GM21737 (cell line): ENCODE measurements around the gene NECAB3.
"Not testable (repeated sequence)": the region's sequence is repeated elsewhere in the genome, so short reads cannot be mapped to it uniquely, and the experiment has no call there.

Experiments
- ATAC-seq: cut with Tn5 transposase; IDR thresholded peaks from one replicate; pipeline ENCODE4 v1.9.1; 2021; ENCODE audit warnings: mild to moderate bottlenecking, moderate library complexity; ENCODE audit not compliant: unreplicated experiment

Gene NECAB3, protein sequence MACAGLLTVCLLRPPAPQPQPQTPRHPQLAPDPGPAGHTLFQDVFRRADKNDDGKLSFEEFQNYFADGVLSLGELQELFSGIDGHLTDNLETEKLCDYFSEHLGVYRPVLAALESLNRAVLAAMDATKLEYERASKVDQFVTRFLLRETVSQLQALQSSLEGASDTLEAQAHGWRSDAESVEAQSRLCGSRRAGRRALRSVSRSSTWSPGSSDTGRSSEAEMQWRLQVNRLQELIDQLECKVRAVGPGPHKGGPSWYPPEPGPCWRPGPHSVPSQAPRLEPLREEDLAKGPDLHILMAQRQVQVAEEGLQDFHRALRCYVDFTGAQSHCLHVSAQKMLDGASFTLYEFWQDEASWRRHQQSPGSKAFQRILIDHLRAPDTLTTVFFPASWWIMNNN

DNA sequence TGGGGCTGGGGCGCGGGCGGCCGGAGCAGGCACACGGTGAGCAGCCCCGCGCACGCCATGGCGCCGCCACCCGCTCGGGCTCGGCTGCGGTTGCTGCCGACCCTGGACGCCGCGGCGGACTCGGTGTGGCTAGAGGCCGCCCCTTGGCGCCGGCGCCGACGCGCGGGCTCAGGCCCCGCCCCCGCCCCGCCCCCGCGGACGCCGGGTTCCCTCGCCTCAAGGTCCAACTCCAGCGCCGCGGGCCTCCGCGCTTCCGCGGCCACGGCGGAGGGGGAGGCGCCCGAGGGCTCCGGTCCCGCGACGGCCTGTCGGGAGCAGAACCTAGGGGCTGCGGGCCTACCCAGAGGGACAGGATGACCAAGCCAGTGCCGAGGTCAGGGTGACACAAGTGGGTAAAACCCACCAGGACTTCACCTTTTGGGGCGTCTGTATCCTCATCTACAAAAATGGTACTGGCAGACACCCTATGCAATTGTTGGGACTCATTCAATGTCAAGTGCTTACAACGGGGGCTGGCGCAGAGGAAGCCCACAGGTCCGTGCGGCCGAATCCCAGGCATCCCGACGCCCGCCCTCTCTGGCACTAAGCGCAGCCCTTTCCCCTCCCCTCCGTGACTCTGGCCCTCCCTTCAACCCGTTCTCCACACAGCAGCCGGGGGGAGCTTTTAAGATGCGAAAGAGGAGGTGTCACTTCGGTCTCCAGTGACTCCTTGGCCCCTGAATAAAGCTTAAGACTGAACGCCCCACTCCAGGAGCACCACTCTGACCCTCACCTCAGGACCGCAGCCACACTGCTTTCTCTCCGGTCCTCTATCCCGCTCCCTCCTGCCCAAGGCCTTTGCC lies at the start of gene NECAB3:
TSS of gene NECAB3 (minus strand) at position 135 of the 842 bp plus-strand sequence. CDS start at position 59, 76 bp downstream.
- ATAC-seq = peak; percentile 57

DNA sequence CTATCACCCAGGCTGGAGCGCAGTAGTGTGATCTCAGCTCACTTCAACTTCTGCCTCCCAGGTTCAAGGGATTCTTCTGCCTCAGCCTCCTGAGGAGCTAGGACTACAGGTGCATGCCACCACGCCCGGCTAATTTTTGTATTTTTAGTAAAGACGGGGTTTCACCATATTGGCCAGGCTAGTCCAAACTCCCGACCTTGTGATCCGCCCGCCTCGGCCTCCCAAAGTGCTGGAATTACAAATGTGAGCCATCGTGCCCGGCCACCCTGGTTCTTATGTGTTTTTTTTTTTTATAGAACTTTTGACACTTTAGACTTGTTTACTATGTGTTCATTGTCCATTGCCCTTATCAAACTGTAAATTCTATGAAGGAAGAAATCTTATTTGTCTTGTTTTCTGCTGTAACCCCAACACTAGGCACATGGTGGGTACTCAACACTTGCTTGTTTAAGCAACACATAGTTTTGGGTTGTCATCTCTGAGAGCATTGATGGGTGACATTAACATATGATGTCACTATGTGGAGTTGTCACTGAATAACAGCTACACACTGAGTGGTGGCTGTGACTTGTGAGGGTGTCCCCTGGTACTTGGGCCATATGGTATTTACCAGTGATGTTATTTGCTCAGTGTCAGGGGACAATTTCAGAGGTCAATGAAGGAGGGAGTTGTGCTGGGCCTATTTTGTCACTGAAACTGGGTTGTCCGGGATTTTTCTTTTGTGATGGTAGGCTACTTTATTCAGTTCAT lies 47.3 kb upstream of the NECAB3 start:
- ATAC-seq = no peak

DNA sequence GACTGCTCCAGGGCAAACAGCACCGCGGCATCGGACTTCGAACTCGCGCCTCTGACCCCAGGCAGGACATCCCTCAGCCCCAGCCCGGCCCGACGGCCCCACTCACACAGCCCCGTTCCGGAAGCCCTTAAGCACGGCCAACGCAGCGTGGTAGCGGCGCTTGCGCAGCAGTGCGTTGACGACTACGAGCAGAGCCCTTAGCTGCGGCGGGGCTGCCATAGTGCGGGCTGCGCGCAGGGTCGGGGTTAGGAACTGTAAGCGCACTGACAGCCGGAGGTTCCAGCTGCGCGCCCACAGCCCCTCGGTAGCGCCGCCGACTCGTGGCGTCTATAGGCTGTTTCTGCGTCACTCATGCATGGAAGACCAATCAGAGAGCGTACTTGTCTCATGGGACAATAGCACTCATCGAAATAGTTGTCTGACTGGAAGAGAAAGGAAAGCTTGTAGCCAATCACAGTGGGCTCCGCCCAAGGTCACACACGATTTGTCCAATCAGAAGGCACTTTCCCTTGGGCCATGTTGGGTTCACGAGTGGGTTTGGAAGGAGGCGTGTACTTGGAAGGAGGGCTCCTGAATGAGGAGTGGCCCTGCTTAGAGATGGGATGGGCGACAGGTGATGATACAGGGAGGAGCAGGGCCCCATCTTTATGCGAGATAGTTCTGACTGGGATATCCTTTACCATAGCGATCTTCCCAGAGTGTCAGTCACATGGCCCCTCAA lies 45.9 kb upstream of the NECAB3 start, which contains the start of gene PXMP4:
TSS of gene PXMP4 (minus strand) at position 322 of the 721 bp plus-strand sequence. CDS start at position 219, 103 bp downstream.
- ATAC-seq = peak; percentile 92

GRCh38 chr20:33719277-33719988 lies 45.2 kb upstream of the NECAB3 start:
- no peak for ATAC-seq

DNA sequence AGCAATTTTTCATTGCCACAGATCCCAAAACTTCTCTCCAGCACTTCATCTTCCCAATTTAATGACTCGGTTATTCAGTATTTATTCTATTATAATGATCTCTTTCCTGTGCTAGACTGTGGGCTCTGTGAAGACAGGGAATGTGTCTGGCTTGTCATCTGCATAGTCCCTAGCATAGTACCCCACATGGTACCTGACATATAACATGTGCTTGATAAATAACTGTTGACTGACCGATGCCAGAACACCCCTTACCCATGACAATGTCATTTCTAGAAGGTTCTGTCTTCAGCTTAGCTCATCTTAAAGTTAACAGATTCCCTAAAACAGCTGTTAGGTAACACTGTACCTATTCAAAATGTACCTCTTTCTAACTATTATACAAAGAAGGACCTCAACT lies 42.3 kb upstream of the NECAB3 start:
- ATAC-seq = no peak

DNA sequence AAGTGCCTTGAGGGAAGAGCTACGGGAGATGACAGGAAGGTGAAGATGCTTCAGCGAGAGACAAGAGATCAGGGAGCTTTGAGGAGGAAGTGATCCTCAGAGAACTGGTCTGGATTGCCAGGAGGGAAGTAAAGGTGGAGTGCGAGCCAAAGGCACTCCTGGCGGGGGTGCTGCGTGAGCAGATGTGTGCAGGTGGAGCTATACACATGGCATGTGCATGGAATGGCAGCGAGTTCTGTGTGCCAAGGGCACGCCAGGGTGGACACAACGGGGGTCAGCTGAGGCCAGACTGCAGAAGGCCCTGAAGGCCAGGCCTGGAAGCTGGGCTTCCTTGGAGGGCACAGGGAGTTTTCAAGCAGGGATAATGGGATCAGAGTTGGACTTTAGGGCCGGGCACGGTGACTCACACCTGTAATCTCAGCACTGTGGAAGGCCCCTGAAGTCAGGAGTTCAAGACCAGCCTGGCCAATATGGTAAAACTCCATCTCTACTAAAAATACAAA lies 39.7 kb upstream of the NECAB3 start:
- ATAC-seq = no peak

DNA sequence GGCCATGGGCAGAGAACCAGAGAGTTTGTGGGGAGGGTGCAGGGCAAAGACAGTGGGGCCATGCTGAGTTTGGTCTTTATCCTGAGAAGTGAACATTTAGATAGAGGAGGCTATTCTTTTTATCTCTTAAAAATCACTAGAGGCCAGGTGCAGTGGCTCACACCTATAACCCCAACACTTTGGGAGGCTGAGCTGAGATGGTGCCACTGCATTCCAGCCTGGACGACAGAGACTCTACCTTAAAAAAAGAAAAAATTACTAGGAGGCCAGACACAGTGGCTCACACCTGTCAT lies 37.2 kb upstream of the NECAB3 start:
- ATAC-seq = no peak

DNA sequence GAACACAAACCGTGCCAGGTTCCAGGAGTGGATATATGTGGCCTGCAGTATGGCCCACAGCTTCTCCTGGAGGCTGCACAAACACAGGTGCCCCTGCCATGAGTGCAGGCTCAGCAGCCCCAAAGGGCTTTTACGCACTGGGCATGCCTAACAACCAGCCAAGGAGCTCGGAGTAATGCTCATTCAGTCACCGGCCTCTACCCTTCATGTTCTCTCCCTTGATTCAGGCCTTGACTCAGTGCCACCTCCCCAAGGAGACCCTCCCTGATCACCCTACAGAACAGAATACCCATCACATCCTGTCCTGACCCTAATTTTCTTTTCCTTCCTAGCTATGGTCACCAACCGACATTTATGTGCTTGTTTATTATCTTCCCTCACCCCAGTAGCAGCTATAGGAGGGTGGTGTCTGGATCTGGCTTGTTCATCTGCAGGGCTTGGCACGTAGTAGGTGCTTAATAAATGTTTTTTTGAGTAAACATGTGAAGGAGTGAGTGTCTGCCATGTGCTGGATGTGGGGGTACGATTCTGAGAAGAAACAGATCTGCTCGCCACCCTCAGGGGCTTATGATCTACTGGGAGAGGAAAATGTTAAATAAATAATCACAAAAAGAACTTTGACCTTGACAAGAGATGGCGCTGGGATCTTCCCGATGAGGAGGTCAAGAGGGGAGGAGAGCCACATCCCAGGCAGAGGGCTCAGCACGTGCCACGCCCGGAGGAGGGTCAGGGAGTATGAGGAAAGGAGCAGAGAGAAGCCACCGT lies 36.6 kb upstream of the NECAB3 start:
- no peak for ATAC-seq

GRCh38 chr20:33709905-33710541 lies 35.8 kb upstream of the NECAB3 start:
- no peak for ATAC-seq

DNA sequence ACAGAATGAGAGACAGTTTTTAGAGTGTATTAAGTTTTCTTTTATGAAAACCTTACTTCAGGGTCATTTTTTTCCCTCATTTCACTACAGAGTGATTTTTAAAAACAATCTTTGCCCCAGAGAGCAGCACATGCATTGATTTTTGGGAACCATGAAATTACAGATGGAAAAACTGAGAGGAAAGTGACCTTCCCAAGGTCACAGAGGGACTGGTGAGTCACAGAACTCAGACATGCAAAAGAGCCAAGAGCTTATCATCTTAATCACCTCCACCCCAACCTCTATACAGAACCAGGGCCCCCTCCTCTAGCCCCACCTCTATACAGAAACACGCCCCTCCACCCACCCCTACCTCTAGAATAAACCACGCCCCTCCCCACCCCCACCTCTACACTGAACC lies 35.2 kb upstream of the NECAB3 start:
- ATAC-seq = no peak

- no peak for ATAC-seq
Observed at GRCh38 chr20:33707668-33708067, 33.4 kb upstream of the NECAB3 start.

DNA sequence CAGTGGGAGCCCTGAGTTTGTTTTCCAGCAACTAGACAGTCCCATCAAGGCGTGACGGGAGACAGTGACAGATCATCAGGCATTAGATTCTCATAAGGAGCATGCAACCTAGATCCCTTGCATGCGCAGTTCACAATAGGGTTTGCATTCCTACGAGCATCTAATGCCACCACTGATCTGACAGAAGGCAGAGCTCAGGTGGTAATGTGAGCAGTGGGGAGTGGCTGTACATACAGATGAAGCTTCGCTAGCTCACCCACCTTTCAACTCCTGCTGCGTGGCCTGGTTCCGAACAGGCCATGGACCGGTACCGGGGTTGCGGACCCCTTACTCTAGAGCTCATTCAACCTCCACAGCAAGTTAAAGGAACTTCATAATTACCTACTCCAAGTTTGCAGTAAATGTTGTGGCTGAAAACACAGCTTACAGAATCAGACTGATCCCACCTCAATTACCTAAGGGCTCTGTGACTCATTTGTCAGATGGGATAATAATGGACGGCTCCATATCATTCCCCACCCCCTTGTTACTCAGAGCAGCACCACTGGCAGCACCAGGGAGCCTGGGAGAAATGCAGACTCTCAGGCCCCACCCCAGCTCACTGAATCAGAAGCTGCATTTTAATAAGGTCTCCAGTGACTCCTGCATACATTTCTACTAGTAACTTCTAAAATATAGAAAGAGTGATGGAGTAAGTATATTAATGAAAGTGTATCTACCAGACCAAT lies 30.1 kb upstream of the NECAB3 start:
- no peak for ATAC-seq

DNA sequence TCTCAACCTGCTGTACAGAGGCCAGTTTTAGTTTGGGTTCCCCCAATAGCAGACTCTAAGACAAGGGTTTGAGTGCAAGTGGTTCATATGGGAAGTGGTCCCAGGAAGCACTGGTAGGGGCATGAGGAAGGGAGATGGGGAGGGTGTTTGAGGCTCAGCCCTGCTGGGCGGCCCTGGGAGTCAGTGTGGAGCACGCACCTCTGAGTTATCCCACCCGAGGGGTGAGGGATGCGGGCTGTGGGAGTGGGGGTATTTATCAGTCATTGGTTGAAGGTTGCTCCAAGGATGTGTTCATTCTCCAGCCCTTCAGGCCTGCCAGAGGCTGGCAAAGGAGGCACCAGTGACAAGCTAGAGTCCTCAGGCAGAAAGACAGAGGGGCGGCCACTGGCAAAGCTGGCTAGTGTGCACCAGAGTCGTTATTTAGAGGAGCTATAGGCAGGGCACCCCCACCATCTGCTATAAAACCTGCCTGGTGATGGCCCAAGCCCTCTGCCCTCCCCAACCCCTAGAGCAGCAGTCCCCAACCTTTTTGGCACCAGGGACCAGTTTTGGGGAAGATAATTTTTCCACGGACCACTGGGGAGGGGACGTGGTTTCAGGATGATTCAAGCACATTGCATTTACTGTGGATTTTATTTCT lies 29.4 kb upstream of the NECAB3 start:
- no peak for ATAC-seq

DNA sequence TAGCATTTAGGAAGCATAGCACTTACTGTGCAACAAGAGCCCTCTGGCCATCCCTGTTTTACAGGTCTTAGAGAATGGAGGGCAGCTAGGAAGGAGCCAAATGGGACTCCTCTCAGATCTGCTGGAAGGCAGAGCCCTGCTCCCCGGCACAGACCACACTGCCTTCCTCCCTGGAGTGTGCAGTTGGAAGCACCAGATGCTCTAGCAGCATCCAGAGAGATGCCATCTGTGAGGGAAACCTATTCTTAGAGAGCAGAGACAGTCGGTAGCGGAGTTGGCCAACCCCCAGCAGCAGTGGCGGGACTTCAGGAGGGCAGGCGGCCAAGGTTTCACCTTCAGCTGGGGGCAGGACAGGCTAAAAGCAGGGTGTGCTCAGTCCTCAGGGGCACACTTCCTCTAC lies 28.6 kb upstream of the NECAB3 start:
- no peak for ATAC-seq

DNA sequence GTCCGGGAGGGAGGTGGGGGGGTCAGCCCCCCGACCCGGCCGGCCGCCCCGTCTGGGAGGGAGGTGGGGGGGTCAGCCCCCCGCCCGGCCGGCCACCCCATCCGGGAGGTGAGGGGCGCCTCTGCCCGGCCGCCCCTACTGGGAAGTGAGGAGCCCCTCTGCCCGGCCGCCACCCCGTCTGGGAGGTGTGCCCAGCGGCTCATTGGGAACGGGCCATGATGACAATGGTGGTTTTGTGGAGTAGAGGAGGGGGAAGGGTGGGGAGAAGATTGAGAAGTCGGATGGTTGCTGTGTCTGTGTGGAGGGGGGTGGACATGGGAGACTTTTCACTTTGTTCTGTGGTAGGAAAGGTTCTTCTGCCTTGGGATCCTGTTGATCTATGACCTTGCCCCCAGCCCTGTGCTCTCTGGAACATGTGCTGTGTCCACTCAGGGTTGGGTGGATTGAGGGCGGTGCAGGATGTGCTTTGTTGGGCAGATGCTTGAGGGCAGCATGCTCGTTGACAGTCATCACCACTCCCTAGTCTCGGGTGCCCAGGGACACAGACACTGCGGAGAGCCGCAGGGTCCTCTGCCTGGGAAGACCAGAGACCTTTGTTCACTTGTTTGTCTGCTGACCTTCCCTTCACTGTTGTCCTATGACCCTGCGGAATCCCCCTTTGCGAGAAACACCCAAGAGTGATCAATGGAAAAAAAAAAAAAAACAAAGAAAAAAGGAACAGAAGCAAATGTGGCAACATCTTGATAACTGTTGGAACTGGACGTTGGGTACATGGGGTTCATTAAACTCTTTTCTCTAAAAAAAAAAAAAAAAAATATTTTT lies 27.6 kb upstream of the NECAB3 start:
- ATAC-seq = no peak

- not testable (repeated sequence) for ATAC-seq
Observed at GRCh38 chr20:33700696-33701441, 26.6 kb upstream of the NECAB3 start.
